ENCODE results near the gene PPP2R2C. TPM values are rescaled to one million over a fixed set of nuclear protein-coding genes. Genes with fewer than 3 reads are reported as not detected.

The PPP2R2C gene
- total RNA-seq, 1 experiment from 2014 or later: 32.9 TPM

GRCh38 chr4:6409381-6409780 is 63.0 kb downstream of the PPP2R2C start:
- H3K9me2 ChIP-seq (ENCODE audit: insufficient read depth): no peaks in the 10 kb centered on the region
- DNase-seq (ENCODE audit: low read depth, low spot score): no peak
- ChIA-PET CTCF (no interaction called here), RAD21 (ENCODE audit: low non-redundant PET in 1 of 2, low total read pairs in 2 of 2, uncharacterized antibody in 2 of 2, unreplicated experiment in 2 of 2) (no interaction called here), POLR2A (no interaction called here)
- no TSS peak for BruUV-seq (replicated peaks)
- ATAC-seq: no peak
- no peak overlapping the region for H3K4me3 ChIP-seq (replicated peaks in 1 of 2; ENCODE audit: low read depth in 1 of 2, low read length in 2 of 2)
- H3K27ac ChIP-seq (ENCODE audit: low read depth, low read length): no peak overlapping the region
- no peaks in the 10 kb centered on the region; a peak in 1 of 4 replicates for H3K9me3 ChIP-seq (ENCODE audit: control insufficient read depth in 1 of 2, insufficient read depth in 1 of 2, low read depth in 1 of 2, low read length in 2 of 2)
- TF ChIP-seq CEBPB (IDR thresholded peaks at IDR 0.05; ENCODE audit: low read depth) (no peak), REST (IDR thresholded peaks at IDR 0.05; ENCODE audit: low read depth) (no peak), ELF1 (IDR thresholded peaks at IDR 0.05; ENCODE audit: borderline replicate concordance, low read depth) (no peak), RAD21 (IDR thresholded peaks at IDR 0.05; ENCODE audit: low read depth) (no peak), SRF (IDR thresholded peaks at IDR 0.05; ENCODE audit: low read depth) (no peak), JUND (IDR thresholded peaks at IDR 0.05) (no peak), ZNF274 (IDR thresholded peaks at IDR 0.05; ENCODE audit: low read depth, low read length) (no peak), ATF3 (IDR thresholded peaks at IDR 0.05) (no peak), EGR1 (IDR thresholded peaks at IDR 0.05; ENCODE audit: low read depth) (no peak), FOSL1 (IDR thresholded peaks at IDR 0.05; ENCODE audit: low read depth) (no peak), CTCF (IDR thresholded peaks at IDR 0.05 in 2 of 3, conservative IDR thresholded peaks at IDR 0.05 in 1 of 3; ENCODE audit: borderline replicate concordance in 1 of 3, insufficient read depth in 1 of 3, low read depth in 2 of 3, low read length in 2 of 3) (no peak), MAX (IDR thresholded peaks at IDR 0.05) (no peak), ZBTB33 (IDR thresholded peaks at IDR 0.05; ENCODE audit: extremely low read depth, insufficient replicate concordance, low read length) (no peak)
- H2AFZ ChIP-seq (ENCODE audit: low read depth, low read length, poor library complexity, severe bottlenecking): no peak overlapping the region
- intact Hi-C loops (cut with micrococcal nuclease): loop anchor here (10.0 kb wide), 1 partner anchor 135 kb away; no protein-coding TSS in a partner anchor
- no peaks in the 10 kb centered on the region for H3K27me3 ChIP-seq (ENCODE audit: insufficient read depth, low read length)
- H3K4me1 ChIP-seq (ENCODE audit: control insufficient read depth in 1 of 2, insufficient read depth in 2 of 2, low read length in 2 of 2): no peaks in the 10 kb centered on the region
- no peak overlapping the region for H3K9ac ChIP-seq (ENCODE audit: low read length)
- no peaks in the 10 kb centered on the region for H3K79me2 ChIP-seq (ENCODE audit: insufficient read depth, low read length)
- H4K20me1 ChIP-seq (ENCODE audit: insufficient read depth): no peaks in the 10 kb centered on the region
- H3K36me3 ChIP-seq (ENCODE audit: control insufficient read depth in 1 of 2, insufficient read depth in 2 of 2, low read length in 2 of 2): no peaks in the 10 kb centered on the region
- H3K4me2 ChIP-seq (ENCODE audit: low read length): no peak overlapping the region

Measured in HCT116 (cell line).